CD4-positive, alpha-beta T cell treated with Interleukin-2 at 100 ng/mL for 4 hours (primary cell): ENCODE results near the gene SMIM45.

ENCODE experiments used
- DNase-seq: peaks from one replicate; pipeline ENCODE4 v3.0.0-alpha.2; 2020; ENCODE audit warnings: low spot score

The SMIM45 gene

DNA sequence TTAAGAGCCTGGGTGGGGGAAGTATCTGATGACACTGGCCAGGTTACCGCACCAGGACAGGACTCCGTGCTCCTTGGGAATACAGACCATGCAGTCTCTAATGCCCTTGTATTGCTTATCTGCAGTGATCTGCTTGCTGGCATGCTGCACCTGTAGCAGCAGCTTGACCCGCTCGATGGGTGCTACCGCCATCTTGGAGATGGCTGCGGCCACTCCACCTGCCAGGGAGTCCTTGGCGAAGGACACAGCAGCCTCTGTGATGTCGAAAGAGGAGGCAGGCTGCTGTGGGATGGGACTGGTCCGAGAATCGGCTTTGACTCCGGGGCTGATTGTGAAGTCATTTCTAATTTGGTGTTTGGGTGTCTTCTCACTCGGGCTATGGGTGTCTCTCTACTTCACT is 49.8 kb downstream of the SMIM45 start:
- DNase-seq: no peak

GRCh38 chr22:42007922-42008321 is 56.0 kb downstream of the SMIM45 start:
- no peak for DNase-seq
